ENCODE measurements around the gene STX2.
"Not testable (repeated sequence)": the region's sequence is repeated elsewhere in the genome, so short reads cannot be mapped to it uniquely, and the experiment has no call there.

The STX2 gene

GRCh38 chr12:130838951-130839769 lies at the start of gene STX2:
Gene STX2, minus strand, starts transcription at chr12:130839250. Its CDS starts 151 bp downstream, at chr12:130839099.
- no peak for DNase-seq

GRCh38 chr12:130887190-130887589 lies 48.1 kb upstream of the STX2 start:
- DNase-seq = not testable (repeated sequence)

DNA sequence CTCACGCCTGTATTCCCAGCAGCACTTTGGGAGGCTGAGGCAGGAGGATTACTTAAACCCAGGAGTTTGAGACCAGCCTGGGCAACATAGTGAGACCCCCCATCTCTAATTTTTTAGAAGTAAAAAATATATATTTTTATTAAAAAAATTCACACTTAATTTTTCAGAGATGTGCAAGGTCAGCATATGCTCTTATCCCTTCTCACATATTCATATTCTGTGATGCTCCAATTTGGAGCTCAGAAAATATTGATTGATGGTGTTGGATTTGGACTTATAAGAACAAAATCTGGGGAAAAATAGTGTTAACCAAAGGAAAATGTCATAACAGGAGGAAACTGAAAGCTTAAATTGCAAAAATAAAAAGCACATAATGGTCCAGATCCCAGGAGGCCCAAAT lies 42.5 kb upstream of the STX2 start:
- DNase-seq = no peak

GRCh38 chr12:130881046-130881445 lies 42.0 kb upstream of the STX2 start:
- no peak for DNase-seq

DNA sequence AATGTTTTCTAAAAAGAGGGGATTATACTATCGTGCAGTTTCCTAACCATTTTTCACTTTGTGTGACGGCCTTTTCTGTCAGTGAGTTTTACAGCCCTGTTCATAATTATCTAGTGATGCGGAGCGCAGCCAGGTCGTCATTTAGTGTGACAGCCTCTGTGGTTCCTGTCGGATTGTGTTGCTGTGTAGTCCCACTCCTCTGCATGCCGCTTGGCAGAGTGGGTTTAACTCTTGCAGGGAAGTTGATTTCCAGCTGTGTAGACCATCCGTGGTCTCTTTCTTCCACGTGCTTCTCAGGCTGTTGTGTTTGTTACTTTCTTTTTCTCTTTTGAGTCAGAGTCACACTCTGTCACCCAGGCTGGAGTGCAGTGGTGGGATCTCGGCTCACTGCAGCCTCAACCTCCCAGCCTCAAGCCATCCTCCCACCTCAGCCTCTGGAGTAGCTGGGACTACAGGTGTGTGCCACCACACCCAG lies 41.4 kb upstream of the STX2 start:
- DNase-seq = no peak

- no peak for DNase-seq
These were observed 40.8 kb upstream of the STX2 start for GRCh38 chr12:130879781-130880389.

GRCh38 chr12:130879212-130879686 lies 40.2 kb upstream of the STX2 start:
- no peak for DNase-seq

- DNase-seq = no peak
These were observed 39.4 kb upstream of the STX2 start for GRCh38 chr12:130878193-130879185.

GRCh38 chr12:130877333-130877732 lies 38.3 kb upstream of the STX2 start:
- no peak for DNase-seq

DNA sequence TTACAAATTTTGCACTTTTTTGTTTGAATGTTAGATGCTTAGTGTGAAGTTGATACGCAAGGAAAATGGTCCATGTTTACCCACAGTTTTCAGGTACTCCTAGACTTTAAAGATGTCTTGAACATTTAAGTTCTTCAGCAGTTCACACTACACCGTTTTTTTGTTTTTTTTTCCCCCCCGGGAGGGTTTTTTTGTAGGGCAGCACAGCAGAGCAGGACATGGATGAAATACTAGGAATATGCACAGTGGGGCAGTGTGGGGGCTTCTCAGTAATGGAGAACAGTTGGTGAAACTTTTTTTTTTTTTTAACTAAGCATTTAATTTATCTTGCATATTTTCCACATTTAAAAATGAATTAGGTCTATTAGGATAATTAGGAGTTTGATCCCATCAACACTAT lies 37.7 kb upstream of the STX2 start:
- no peak for DNase-seq

DNA sequence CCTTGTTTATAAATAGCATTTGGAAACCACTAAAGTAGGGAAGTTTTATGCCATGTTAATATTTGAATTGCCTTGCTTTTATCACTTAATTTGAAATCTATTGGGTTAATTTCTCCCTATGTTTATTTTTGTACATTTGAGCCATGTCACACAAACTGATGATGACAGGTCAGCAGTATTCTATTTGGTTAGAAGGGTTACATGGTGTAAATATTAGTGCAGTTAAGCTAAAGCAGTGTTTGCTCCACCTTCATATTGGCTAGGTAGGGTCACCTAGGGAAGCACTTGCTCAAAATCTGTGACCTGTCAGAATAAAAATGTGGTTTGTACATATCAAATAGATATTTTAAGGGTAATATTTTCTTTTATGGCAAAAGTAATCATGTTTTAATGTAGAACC lies 37.2 kb upstream of the STX2 start:
- DNase-seq = no peak

DNA sequence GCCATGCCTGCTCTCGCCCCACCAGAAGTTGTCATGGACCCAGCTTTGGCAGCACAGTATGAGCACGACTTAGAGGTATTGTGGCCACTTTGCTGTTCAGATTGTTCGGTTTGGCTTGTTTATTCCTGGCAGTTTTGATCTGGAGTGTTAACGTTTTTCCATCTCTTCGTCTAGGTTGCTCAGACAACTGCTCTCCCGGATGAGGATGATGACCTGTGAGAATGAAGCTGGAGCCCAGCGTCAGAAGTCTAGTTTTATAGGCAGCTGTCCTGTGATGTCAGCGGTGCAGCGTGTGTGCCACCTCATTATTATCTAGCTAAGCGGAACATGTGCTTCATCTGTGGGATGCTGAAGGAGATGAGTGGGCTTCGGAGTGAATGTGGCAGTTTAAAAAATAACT lies 36.7 kb upstream of the STX2 start:
- DNase-seq = not testable (repeated sequence)

DNA sequence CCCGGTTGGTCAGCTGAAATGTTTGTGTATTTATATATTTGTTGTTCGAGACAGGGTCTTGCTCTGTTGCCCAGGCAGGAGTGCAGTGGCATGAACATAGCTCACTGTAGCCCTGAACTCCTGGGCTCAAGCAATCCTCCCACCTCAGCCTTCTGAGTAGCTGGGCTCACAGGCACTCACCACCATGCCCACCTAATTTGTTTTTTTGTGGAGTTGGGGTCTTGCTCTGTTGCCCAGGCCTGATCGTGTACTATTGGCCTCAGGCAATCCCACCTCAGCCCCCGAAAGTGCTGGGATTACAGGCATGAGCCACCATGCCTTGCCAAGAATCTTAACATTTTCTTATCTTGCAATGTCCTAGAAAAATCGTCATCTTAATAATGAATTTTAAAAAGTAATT lies 36.1 kb upstream of the STX2 start:
- DNase-seq = no peak

GRCh38 chr12:130874696-130875095 lies 35.6 kb upstream of the STX2 start:
- DNase-seq = no peak

DNA sequence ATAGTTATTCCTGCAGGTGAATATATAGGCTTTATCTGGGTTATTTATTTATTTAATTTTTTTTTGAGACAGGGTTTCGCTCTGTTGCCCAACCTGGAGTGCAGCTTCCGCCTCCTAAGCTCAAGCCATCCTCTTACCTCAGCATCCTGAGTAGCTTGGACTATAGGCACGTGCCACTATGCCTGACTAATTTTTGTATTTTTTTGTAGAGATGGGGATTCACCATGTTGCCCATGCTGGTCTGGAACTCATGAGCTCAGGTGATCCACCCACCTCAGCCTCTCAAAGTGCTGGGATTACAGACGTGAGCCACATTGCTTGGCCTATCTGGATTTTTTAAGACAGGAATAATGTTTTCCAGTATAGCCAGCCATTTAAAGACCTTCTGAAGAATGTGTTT lies 34.8 kb upstream of the STX2 start:
- no peak for DNase-seq

DNA sequence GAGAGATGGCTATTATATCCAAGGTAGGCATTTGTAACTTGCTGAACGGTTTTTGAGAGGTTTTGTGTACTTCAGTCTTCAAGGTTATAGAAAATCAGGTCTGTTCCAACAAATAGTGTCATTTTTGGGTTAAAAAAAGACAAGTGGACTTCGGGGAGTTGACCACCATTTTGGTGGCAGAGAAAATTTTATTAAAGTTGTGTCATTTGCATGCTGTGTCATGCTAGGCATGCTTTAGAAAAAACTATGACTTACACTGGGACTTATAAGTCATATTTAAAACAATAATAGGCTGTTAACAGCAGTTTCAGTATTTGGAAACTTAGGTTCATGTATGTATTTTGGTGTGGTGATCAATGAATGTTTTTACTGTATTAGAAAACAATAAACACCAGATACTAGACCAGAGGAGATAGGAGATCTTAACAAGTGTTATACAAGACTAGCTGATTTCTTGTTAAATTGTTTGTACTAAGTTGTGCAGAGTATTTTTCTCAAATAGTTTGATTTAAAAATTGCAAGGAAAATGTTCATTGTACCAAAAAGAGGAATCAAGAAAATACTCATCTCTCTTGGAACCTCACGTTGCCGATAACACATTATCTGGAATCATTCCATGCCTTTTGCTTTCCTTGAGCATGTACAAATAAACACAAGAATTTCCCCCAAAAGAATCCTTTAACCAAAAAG lies 34.2 kb upstream of the STX2 start:
- DNase-seq = no peak

GRCh38 chr12:130872179-130873096 lies 33.4 kb upstream of the STX2 start:
- DNase-seq = no peak

DNA sequence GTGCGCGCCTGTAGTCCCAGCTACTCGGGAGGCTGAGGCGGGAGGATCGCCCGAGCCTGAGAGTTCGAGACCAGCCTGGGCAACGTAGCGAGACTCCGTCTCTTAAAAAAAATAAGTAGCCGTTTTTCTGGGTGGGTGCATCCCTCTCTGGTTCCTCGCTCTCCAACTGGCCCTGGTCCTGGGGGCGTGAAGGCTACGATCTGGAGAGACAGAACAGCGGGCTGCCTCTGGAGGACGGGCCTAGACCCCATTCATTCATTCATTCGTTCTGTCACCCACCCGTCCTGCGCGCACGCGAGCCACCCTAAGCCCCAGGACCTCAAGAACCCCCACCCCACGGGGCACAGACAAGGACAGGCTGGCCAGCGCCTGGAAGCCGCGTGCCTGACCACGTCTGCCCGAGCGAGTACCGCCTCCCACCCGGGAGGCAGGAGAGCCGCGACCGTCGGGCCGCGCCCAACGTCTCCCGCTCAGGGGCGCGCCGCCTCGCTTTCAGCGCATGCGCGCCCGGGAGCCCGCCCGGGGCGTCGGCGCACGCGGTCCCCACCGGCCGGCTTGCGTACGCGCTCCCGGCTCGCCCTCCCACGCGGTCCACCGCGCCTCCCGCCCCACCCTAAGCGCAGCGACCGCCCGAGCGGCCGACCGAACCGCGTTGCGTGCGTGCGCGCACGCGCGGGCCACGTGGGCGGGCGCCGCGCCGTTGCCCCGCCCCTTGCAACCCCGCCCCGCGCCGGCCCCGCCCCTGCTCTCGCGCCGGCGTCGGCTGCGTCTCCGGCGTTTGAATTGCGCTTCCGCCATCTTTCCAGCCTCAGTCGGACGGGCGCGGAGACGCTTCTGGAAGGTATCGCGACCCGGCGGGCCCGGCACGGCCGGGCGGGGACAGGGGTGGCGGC lies 32.5 kb upstream of the STX2 start, which contains the start of gene RAN:
Gene RAN, plus strand, starts transcription at position 781 of the 893 bp plus-strand sequence. CDS start 528 bp downstream, outside the sequence.
- DNase-seq = peak; percentile 43

DNA sequence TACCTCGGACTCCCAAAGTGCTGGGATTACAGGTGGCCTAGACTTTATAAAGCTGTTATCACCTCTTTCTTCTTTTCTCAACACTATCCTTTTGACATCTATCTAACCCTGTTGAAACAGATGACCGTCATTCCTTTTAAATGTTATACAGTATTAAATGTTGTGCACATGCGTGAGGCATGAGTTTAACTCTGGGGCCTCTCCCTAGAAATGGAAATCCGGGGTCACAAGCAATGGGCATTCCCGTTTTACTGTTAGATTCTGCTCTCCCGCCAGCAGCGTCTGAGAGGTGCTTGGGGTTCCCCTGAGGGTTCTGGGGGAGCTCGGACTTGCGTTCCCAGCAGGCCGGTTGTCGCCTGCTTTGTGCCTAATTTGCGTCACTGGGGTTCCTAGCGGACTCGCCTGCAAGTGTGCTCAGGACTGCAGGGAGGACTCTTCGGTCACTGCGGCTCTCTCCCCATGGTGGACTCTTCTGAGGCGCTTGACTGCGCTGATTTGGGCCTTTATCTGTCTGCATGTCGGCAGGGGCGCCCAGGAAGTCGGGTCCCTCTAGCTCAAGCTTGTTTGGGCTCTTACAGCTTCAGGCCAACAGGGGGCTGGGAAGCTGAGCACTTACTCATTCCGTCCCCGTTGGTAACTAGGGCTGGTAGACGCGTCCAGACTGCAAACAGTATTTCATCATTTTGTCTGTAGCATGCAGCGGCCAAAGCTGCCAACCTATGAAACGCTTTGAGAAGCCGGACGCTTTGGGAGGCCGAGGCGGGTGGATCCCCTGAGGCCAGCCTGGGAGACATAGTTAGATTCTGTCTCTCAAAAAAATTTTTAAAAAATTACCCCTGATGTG lies 31.6 kb upstream of the STX2 start:
- DNase-seq = no peak

Measured in NCI-H2081 treated with DMSO at 0.1 percent for 48 hours (cell line).